SJSA1 (cell line): ENCODE data around the gene TOPAZ1. TPM values are rescaled to one million over a fixed set of nuclear protein-coding genes. Genes with fewer than 3 reads are reported as not detected.

Source experiments
- DNase-seq, 2 experiments: peaks; one replicate each; pipeline ENCODE4 v3.0.0-alpha.2; 2015 to 2020; ENCODE audit warnings: low spot score in 2 of 2, low read depth in 1 of 2
- H3K27ac ChIP-seq: fragments of 250-450 bp; sonication (Bioruptor Pico); 2 replicates; pipeline ENCODE4 v1.5.1; 2020; ENCODE audit warnings: mild to moderate bottlenecking, moderate library complexity
- H3K27me3 ChIP-seq: fragments of 250-450 bp; sonication (Bioruptor Pico); replicated peaks from 2 replicates; pipeline ENCODE4 v1.5.1; 2020; ENCODE audit warnings: mild to moderate bottlenecking, moderate library complexity
- H3K36me3 ChIP-seq: fragments of 250-450 bp; sonication (Bioruptor Pico); 2 replicates; pipeline ENCODE4 v1.5.1; 2020; ENCODE audit warnings: mild to moderate bottlenecking
- H3K4me1 ChIP-seq: fragments of 250-450 bp; sonication (Bioruptor Pico); replicated peaks from 2 replicates; pipeline ENCODE4 v1.6.1; 2021; ENCODE audit warnings: mild to moderate bottlenecking
- H3K4me3 ChIP-seq: fragments of 250-450 bp; sonication (Bioruptor Pico); 2 replicates; pipeline ENCODE4 v1.5.1; 2020; ENCODE audit warnings: mild to moderate bottlenecking
- H3K9me3 ChIP-seq: fragments of 250-450 bp; sonication (Bioruptor Pico); replicated peaks from 2 replicates; pipeline ENCODE4 v1.5.1; 2020; ENCODE audit warnings: mild to moderate bottlenecking
- total RNA-seq: library from RNA; depleted of rRNA; stranded (reverse); fragments of >200 nt; shearing (Covaris generic); gene quantifications from 2 replicates; pipeline ENCODE4 v1.2.3, GENCODE V29; 2014; rRNA removed

Gene TOPAZ1
- total RNA-seq, 1 experiment from 2014 or later: not detected

DNA sequence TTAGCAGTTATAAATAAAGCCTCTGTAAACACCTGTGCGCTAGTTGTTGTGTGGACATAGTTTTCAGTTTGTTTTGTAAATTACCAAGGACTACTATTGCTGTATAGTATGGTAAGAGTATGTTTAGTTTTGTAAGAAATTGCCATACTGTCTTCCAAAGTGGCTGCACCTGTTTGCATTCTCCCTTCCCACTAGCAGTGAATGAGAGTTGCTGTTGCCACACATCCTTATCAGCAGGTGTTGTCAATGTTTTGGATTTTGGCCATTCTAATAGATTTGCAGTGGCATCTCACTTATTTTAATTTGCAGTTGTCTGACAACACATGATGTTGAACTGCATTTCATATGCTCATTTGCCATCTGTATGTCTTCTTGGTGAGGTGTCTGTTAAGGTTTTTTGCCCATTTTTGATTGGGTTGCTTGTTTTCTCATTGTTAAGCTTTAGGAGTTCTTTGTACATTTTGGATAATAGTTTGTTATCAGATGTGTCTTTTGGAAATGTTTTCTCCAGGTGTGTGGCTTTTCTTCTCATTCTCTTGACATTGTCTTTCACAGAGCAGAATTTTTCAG, 111.8 kb downstream of the TOPAZ1 start:
- H3K4me1 ChIP-seq: peaks cover 5% of the 10 kb centered on the region

GRCh38 chr3:44355362-44356033, 113.8 kb downstream of the TOPAZ1 start:
- Histone ChIP-seq H3K27me3 (no peaks in the 10 kb centered on the region), H3K4me1 (peaks cover 5% of the 10 kb centered on the region), H3K4me3 (no peak overlapping the region), H3K27ac (no peak overlapping the region), H3K9me3 (no peaks in the 10 kb centered on the region), H3K36me3 (peaks cover 3% of the 10 kb centered on the region; the same call in 1 of the 2 replicates)
- DNase-seq: no peak

More for the DNA sequence above, 111.8 kb downstream of the TOPAZ1 start:
- H3K27me3 ChIP-seq: no peaks in the 10 kb centered on the region
- H3K9me3 ChIP-seq: no peaks in the 10 kb centered on the region
- no peak for DNase-seq
- no peak overlapping the region for H3K27ac ChIP-seq
- H3K4me3 ChIP-seq: no peak overlapping the region
- no peaks in the 10 kb centered on the region; the same call in 1 of the 2 replicates for H3K36me3 ChIP-seq

- Histone ChIP-seq H3K27me3 (no peaks in the 10 kb centered on the region), H3K4me3 (no peak overlapping the region), H3K4me1 (peaks cover 5% of the 10 kb centered on the region), H3K36me3 (peaks cover 3% of the 10 kb centered on the region; the same call in 1 of the 2 replicates), H3K9me3 (no peaks in the 10 kb centered on the region), H3K27ac (no peak overlapping the region)
- no peak for DNase-seq
Measured at GRCh38 chr3:44359146-44359751, 117.6 kb downstream of the TOPAZ1 start.

DNA sequence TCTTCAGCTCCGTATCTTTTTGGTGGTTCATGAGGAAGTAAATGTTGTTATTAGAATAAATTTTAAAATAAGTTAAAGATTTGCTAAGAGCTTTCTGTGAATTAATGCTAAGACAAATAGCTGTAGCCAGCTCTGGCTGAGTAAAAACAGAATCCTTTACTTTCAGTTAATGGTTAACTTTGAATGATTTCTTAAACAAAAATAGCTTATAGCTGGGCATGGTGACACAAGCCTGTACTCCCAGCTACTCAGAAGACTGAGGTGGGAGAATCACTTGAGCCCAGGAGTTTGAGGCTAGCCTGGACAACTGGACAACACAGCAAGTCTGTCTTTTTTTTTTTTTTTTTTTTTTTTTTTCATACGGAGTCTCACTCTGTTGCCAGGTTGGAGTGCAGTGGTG, 121.9 kb downstream of the TOPAZ1 start:
- no peaks in the 10 kb centered on the region for H3K27me3 ChIP-seq
- H3K27ac ChIP-seq: no peak overlapping the region
- no peak for DNase-seq
- H3K9me3 ChIP-seq: no peaks in the 10 kb centered on the region
- no peaks in the 10 kb centered on the region for H3K4me1 ChIP-seq
- no peak overlapping the region for H3K4me3 ChIP-seq
- H3K36me3 ChIP-seq: peaks cover 2% of the 10 kb centered on the region; the same call in 1 of the 2 replicates

DNA sequence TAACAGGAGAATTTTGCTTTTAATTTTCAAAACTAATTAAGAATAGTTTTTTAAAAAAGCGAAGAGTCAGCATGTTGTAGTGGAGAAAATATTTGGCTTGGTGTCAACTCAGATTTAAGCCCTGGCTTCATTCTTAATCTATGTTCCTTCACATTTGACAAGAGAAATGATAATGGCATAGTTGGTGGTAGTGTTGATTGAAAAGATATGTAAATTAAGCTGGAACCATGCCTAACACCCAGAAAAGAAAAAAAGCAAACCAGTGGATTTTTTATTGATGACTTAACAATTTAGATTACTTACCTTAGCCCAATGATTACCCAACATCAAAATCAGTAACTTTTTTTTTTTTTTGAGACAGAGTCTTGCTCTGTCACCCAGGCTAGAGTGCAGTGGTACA, 124.3 kb downstream of the TOPAZ1 start:
- Histone ChIP-seq H3K27ac (no peak overlapping the region), H3K36me3 (no peaks in the 10 kb centered on the region), H3K9me3 (no peaks in the 10 kb centered on the region), H3K27me3 (no peaks in the 10 kb centered on the region), H3K4me3 (no peak overlapping the region), H3K4me1 (no peaks in the 10 kb centered on the region)
- DNase-seq: no peak

GRCh38 chr3:44375450-44375849, 133.8 kb downstream of the TOPAZ1 start:
- H3K36me3 ChIP-seq: no peaks in the 10 kb centered on the region
- no peak overlapping the region for H3K4me3 ChIP-seq
- no peaks in the 10 kb centered on the region for H3K27me3 ChIP-seq
- DNase-seq: no peak
- no peaks in the 10 kb centered on the region for H3K4me1 ChIP-seq
- no peaks in the 10 kb centered on the region; the same call in 1 of the 2 replicates for H3K9me3 ChIP-seq
- no peak overlapping the region for H3K27ac ChIP-seq

Other genes starting within 250 kb of the TOPAZ1 start
- gene TCAIM, start 96.9 kb downstream of the TOPAZ1 start, total RNA-seq: 15.4 and 18.6 TPM in 2 replicates
- 3.7 and 5.8 TPM in 2 replicates for gene ZNF445, start 235.8 kb downstream of the TOPAZ1 start, total RNA-seq